ENCODE data around the gene LILRA5. TPM values are rescaled to one million over a fixed set of nuclear protein-coding genes. Genes with fewer than 3 reads are reported as not detected.

The LILRA5 gene
- total and polyA plus RNA-seq, 7 donors: 0.44 to 2.2 (median 1.1) TPM; not detected in 1

- intact Hi-C loops (cut with DNase I): no loop called here
- DNase-seq (no peak), ATAC-seq (no peak)
- Histone ChIP-seq H3K9me3 (no peaks in the 10 kb centered on the region), H3K27ac (no peak overlapping the region), H3K4me3 (no peak overlapping the region), H3K27me3 (ENCODE audit: insufficient read depth in 3 of 3, low read length in 2 of 3) (no peaks in the 10 kb centered on the region), H3K36me3 (ENCODE audit: insufficient read depth in 1 of 2, low read depth in 1 of 2) (no peaks in the 10 kb centered on the region), H3K4me1 (no peaks in the 10 kb centered on the region)
- 70 to 75% (median 73%) methylated on average over 12 of the region's 12 CpGs for WGBS, 3 donors
- no peak for TF ChIP-seq CTCF (IDR thresholded peaks at IDR 0.05)
Measured at GRCh38 chr19:54356444-54357056, 43.6 kb upstream of the LILRA5 start.

GRCh38 chr19:54355675-54356074 is 42.7 kb upstream of the LILRA5 start:
- H3K9me3 ChIP-seq: no peaks in the 10 kb centered on the region
- WGBS, 3 donors: 71 to 79% (median 79%) methylated on average over 14 of the region's 14 CpGs
- no peak for DNase-seq

GRCh38 chr19:54354761-54355160 is 41.8 kb upstream of the LILRA5 start:
- TF ChIP-seq CTCF (IDR thresholded peaks at IDR 0.05): no peak
- Histone ChIP-seq H3K4me3 (no peak overlapping the region), H3K27ac (no peak overlapping the region), H3K36me3 (ENCODE audit: insufficient read depth in 1 of 2, low read depth in 1 of 2) (no peaks in the 10 kb centered on the region), H3K27me3 (ENCODE audit: insufficient read depth in 3 of 3, low read length in 2 of 3) (no peaks in the 10 kb centered on the region), H3K9me3 (no peaks in the 10 kb centered on the region), H3K4me1 (no peaks in the 10 kb centered on the region)
- intact Hi-C loops (cut with DNase I): no loop called here
- 51% methylated on average over 3 of the region's 3 CpGs for WGBS, 3 donors
- no peak for ATAC-seq
- no peak for DNase-seq

More at GRCh38 chr19:54355675-54356074, 42.7 kb upstream of the LILRA5 start:
- no peak overlapping the region for H3K27ac ChIP-seq
- no peak overlapping the region for H3K4me3 ChIP-seq
- intact Hi-C loops (cut with DNase I): no loop called here
- H3K36me3 ChIP-seq (ENCODE audit: insufficient read depth in 1 of 2, low read depth in 1 of 2): no peaks in the 10 kb centered on the region
- H3K4me1 ChIP-seq: no peaks in the 10 kb centered on the region
- no peak for ATAC-seq
- no peak for TF ChIP-seq CTCF (IDR thresholded peaks at IDR 0.05)
- no peaks in the 10 kb centered on the region for H3K27me3 ChIP-seq (ENCODE audit: insufficient read depth in 3 of 3, low read length in 2 of 3)

- DNase-seq (no peak), ATAC-seq (no peak)
- Histone ChIP-seq H3K4me1 (no peaks in the 10 kb centered on the region), H3K9me3 (no peaks in the 10 kb centered on the region), H3K36me3 (ENCODE audit: insufficient read depth in 1 of 2, low read depth in 1 of 2) (no peaks in the 10 kb centered on the region), H3K27ac (no peak overlapping the region), H3K4me3 (no peak overlapping the region), H3K27me3 (ENCODE audit: insufficient read depth in 3 of 3, low read length in 2 of 3) (no peaks in the 10 kb centered on the region)
- WGBS, 3 donors: 52 to 58% (median 57%) methylated on average over 3 of the region's 3 CpGs
- TF ChIP-seq CTCF (IDR thresholded peaks at IDR 0.05): no peak
- intact Hi-C loops (cut with DNase I): no loop called here
Measured at GRCh38 chr19:54352546-54352945, 39.6 kb upstream of the LILRA5 start.

GRCh38 chr19:54352041-54352440 is 39.1 kb upstream of the LILRA5 start:
- ATAC-seq (no peak), DNase-seq (no peak)
- no peaks in the 10 kb centered on the region for H3K27me3 ChIP-seq (ENCODE audit: insufficient read depth in 3 of 3, low read length in 2 of 3)
- H3K4me1 ChIP-seq: no peaks in the 10 kb centered on the region
- no peaks in the 10 kb centered on the region for H3K9me3 ChIP-seq
- H3K4me3 ChIP-seq: no peak overlapping the region
- intact Hi-C loops (cut with DNase I): no loop called here
- TF ChIP-seq CTCF (IDR thresholded peaks at IDR 0.05): no peak
- no peak overlapping the region for H3K27ac ChIP-seq
- WGBS, 3 donors: 39 to 56% (median 53%) methylated on average over 7 of the region's 7 CpGs
- no peaks in the 10 kb centered on the region for H3K36me3 ChIP-seq (ENCODE audit: insufficient read depth in 1 of 2, low read depth in 1 of 2)

Measured in psoas muscle (tissue), 8 donors.